CD4-positive, alpha-beta T cell treated with Interleukin-10 for 1 hour (primary cell): ENCODE data around the gene RXFP4.
A peak's percentile ranks its signal among the peaks of the same experiment; 100 is the strongest.

ENCODE experiments used
- DNase-seq: peaks from one replicate; pipeline ENCODE4 v3.0.0-alpha.2; 2020

Gene RXFP4

GRCh38 chr1:155962599-155963211 lies 21.3 kb downstream of the RXFP4 start:
- DNase-seq, result no peak

GRCh38 chr1:155964193-155964592 lies 22.8 kb downstream of the RXFP4 start:
- no peak for DNase-seq

GRCh38 chr1:155966135-155966534 lies 24.7 kb downstream of the RXFP4 start:
- DNase-seq, result no peak

- DNase-seq, result no peak
Observed at GRCh38 chr1:155966750-155967149, 25.3 kb downstream of the RXFP4 start.

GRCh38 chr1:155967341-155968050 lies 26.1 kb downstream of the RXFP4 start:
- no peak for DNase-seq

GRCh38 chr1:155968051-155968400 lies 26.6 kb downstream of the RXFP4 start:
- DNase-seq, result no peak

- no peak for DNase-seq
Observed at GRCh38 chr1:155968670-155969069, 27.2 kb downstream of the RXFP4 start.

- DNase-seq, result no peak
Observed at GRCh38 chr1:155969377-155969791, 27.9 kb downstream of the RXFP4 start.

GRCh38 chr1:155970531-155971167 lies 29.2 kb downstream of the RXFP4 start:
- no peak for DNase-seq

GRCh38 chr1:155971910-155972809 lies 30.7 kb downstream of the RXFP4 start:
- DNase-seq, result no peak

- no peak for DNase-seq
Observed at GRCh38 chr1:155973723-155974122, 32.3 kb downstream of the RXFP4 start.

GRCh38 chr1:155974208-155975115 lies 33.0 kb downstream of the RXFP4 start:
- DNase-seq, result no peak

- DNase-seq, result no peak
Observed at GRCh38 chr1:155975375-155976061, 34.1 kb downstream of the RXFP4 start.

GRCh38 chr1:155976062-155976912 lies 34.8 kb downstream of the RXFP4 start:
- peak; percentile 75 for DNase-seq

GRCh38 chr1:155976913-155977689 lies 35.7 kb downstream of the RXFP4 start:
- no peak for DNase-seq

- DNase-seq, result peak; percentile 45
Observed at GRCh38 chr1:155977690-155978324, 36.4 kb downstream of the RXFP4 start.

GRCh38 chr1:155978325-155978972 lies 37.0 kb downstream of the RXFP4 start, which contains the start of gene ARHGEF2:
TSS of gene ARHGEF2 (minus strand) at chr1:155978547. CDS start at chr1:155978427, 120 bp downstream.
- DNase-seq, result peak; percentile 78

GRCh38 chr1:155978973-155979429 lies 37.6 kb downstream of the RXFP4 start:
- DNase-seq, result peak; percentile 33
